ENCODE measurements around the gene CERS2.
"Not testable (repeated sequence)": the region's sequence is repeated elsewhere in the genome, so short reads cannot be mapped to it uniquely, and the experiment has no call there.

The CERS2 gene

DNA sequence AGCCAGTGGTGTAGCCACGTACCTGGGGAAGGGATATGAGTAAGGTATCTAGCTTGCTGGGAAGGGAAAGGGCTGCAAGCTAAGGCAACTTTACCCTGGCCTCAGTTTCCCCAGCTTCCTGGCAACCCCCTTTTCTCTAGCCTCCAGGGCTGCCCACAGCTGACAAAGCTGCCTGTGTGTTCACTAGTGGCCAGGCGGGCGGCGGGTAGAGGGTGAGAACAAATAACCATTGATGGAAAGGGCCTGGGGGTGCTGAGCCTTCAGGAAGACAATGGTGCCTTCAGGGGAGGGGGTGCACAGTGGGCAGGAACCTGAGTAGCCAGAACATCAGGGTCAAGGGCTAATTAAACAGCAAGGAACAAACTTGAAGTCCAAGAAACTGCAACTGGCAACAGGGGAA, 6.1 kb downstream of the CERS2 start:
- DNase-seq = no peak

DNA sequence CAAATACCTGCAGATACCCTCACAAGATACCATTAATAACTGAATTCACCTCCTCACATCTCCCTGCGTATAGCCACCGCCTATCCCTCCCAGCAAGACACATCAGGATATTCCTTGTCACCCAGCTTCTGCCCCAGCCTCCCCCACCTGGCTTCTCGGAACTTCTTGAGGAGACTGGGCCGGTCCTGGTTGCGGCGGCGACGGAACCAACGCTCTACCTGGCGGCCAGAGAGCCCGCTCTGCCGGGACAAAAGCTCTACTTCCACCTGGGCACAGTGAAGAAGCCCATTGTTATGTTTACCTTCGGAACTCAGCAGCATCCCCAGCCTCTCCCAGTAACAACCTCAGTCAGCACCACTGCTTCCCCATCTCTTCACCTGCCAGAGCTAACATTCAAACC, 6.7 kb downstream of the CERS2 start:
- no peak for DNase-seq

DNA sequence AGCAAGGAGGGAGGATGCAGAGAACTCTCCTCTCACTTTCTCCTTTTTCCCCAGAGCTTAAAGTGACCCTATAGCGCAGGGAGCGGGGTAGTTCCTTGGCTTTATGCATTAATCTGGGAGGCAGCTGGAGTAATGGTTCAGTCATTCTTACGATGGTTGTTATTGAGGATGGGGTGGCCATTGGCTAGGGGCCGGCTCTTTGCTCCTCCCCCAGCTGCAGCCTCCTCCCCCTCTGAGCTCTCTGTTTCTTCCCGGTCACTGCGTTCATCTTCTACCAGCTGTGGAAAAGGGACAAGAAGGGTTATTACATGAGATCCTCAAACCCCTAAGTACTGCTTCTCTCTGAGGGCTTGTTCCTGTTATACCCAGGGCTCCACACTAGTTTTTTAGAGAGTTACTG, 8.6 kb downstream of the CERS2 start:
- no peak for DNase-seq

GRCh38 chr1:150965605-150966004, 9.0 kb downstream of the CERS2 start:
- DNase-seq = no peak

- no peak for DNase-seq
Measured at GRCh38 chr1:150964164-150964489, 10.5 kb downstream of the CERS2 start.

GRCh38 chr1:150963321-150964163, 11.1 kb downstream of the CERS2 start:
- DNase-seq = no peak

DNA sequence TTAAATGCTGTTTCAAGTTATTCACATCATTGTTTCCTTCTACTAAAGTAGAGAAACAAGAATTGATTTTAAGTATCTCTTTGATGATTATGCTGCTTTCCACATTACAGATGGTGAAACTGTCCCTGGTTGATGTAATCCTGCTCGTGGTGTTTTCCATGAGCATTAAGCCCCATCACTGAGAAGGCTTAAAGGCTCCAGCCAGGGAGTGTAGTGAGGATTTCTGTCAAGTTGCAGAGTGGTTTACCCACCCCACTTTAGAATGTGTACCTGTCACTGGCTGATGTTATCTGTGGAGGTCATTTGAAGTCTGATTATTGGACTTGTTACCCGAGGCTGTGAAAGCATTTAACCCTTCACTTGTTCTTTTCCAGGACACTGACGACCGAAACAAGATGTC, 12.9 kb downstream of the CERS2 start:
- DNase-seq = no peak

- DNase-seq = no peak
Measured at GRCh38 chr1:150960646-150961045, 14.0 kb downstream of the CERS2 start.

GRCh38 chr1:150957666-150958065, 17.0 kb downstream of the CERS2 start:
- no peak for DNase-seq

- no peak for DNase-seq
Measured at GRCh38 chr1:150955280-150955679, 19.4 kb downstream of the CERS2 start.

DNA sequence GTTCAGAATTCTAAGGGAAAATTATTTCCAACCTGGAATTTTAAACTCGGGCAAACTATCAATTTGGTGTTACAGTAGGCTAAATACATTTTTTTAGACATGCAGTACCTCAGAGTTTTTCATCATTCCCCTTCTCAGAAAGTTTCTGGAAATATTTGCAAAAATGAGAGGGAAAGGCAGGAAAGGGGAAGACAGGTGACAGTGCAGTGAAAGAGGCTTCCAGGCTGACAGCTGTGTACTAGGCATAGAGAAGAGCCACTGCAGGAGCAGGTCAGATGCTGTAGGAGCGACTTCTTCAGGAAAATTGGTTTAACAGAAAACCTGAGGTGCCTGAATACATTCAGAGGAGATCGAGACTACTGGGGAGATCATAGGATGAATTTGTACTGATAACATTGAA, 19.9 kb downstream of the CERS2 start:
- no peak for DNase-seq

DNA sequence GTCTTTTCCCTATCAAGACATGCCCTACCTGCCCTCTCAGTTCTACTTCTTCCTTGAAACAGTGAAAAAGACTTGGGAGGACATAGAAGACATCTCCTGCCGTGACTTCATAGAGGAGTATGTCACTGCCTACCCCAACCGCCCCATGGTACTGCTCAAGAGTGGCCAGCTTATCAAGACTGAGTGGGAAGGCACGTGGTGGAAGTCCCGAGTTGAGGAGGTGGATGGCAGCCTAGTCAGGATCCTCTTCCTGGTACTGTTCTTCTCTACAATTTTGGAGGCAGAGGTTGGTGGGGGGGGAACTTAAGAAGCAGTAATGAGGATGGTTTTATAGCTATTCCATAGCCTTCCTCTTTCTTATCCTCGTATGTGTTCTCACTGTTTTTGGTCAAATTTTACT, 29.8 kb downstream of the CERS2 start:
- no peak for DNase-seq

DNA sequence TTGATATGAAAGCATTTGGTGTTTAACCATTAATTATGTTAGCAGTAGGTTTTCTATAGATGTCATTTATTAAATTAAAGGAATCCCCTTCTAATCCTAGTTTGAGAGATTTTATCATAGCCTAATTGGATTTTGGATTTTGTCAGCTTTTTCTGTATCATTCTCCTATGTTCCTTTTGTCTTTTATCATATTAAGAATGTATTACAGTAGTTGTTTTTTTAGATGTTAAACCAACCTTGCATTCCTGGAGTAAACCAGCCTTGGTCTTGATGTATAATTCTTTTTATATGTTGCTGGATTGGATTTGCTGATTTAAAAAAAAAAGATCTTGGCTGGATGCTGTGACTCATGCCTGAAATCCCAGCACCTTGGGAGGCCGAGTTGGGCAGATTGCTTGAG, 42.9 kb downstream of the CERS2 start:
- DNase-seq = no peak

GRCh38 chr1:150928775-150929174, 45.9 kb downstream of the CERS2 start:
- not testable (repeated sequence) for DNase-seq

GRCh38 chr1:150928286-150928685, 46.3 kb downstream of the CERS2 start:
- no peak for DNase-seq

DNA sequence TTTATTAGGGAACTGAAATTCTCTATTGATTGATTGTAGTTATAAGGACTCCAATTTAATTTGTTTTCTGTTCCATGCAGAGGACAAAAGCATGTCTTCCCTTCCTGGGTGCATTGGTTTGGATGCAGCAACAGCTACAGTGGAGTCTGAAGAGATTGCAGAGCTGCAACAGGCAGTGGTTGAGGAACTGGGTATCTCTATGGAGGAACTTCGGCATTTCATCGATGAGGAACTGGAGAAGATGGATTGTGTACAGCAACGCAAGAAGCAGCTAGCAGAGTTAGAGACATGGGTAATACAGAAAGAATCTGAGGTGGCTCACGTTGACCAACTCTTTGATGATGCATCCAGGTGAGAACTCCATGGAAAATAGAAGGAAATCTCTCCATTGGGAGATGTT, 47.0 kb downstream of the CERS2 start:
- DNase-seq = no peak

DNA sequence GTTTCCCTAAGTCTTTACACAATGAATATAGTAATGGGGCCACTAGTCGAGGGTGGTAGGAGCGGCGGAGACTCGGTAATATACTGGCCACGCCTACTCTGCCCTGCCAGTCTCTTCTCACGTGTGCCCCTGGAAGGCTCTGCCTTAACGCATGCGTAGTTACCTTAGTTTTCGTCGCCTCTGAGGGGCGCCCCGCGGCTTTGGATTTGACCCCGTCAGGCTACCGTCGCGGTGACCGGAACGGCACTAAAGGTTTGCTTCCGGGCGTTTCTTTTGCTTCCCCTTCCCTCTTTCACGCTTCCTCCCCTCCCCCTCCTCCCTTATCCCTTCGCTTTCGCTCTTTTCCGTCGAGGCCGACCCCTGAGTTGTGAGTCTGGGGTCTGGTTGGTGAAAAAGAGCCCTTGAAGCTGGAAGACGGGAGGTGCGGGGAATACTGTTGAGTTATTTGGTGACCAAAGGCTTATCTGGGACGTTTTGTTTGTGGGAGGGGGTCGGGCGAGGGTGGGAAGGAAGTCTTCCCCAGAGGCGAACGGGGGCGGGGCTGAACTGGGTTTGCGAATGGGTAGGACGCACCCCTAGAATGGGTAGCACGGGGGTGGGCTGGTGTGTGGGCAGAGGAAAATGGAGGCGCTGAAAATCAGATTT, 48.4 kb downstream of the CERS2 start, which contains the start of gene SETDB1:
Gene SETDB1, plus strand, starts transcription at position 267 of the 645 bp plus-strand sequence. CDS start 1,352 bp downstream, outside the sequence.
- DNase-seq = peak; percentile 98

DNA sequence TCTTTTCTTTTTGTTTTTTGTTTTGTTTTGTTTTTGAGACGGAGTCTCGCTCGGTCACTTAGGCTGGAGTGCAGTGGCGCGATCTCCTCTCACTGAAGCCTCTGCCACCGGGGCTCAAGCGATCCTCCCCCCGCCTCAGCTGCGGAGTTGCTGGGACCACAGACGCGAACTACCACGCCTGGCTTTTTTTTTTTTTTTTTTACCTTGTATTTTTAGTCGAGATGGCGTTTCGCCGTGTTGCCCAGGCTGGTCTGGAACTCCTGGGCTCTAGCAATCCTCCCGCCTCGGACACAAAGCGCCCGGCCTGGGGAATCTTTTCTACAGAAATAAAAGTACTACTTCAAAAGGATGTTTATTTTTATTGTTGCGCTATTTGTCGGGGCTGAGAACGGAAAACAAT, 49.6 kb downstream of the CERS2 start:
- no peak for DNase-seq

GRCh38 chr1:150922519-150922975, 52.1 kb downstream of the CERS2 start:
- DNase-seq = peak; percentile 54

DNA sequence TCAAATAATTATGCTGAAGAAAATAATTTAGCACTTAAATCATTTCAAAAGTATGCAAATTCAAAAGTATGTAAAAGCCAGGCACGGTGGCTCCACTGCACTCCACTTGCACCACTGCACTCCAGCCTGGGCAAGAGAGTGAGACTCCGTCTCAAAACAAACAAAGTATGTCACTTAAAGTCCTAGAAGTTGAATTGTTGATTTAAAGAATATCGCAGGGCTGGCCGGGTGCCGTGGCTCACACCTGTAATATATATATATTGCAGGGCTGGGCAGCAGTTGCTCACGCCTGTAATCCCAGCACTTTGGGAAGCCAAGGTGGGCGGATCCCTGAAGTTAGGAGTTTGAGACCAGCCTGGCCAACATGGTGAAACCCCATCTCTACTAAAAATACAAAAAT, 57.2 kb downstream of the CERS2 start:
- no peak for DNase-seq

Data from NCI-H446 treated with DMSO at 0.1 percent for 48 hours (cell line).